ENCODE results near the gene RPL15.
"Not testable (repeated sequence)": the region's sequence is repeated elsewhere in the genome, so short reads cannot be mapped to it uniquely, and the experiment has no call there.

The RPL15 gene

DNA sequence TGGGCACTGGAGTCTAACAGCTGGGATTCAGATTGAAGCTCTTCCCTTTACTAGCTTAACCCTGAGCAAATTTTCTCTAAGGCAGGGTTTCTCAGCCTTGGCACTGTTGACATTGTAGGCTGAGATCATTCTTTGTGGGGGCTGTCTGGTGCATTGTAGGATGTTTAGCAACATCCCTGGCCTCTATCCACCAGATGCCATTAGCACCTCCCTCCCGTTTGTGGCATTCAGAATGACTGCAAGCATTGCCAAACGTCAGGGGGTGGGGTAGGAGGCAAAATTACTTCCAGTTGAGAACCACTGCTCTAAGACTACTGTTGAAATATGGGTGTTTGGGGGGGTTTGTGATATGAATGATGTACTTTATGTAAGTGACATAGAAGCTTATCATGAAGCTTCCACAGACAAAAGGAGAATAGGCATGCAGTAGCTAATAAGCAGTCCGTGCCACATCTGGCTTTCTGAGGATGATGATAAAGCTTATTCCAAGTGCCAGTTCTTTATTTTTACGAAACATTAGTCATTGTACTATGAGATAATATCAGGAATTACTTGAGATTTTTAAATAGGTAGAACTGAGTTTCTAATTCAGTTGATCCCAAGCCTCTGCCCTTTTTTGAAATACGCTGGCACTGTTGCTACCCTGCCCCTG lies 39.5 kb upstream of the RPL15 start:
- H3K4me3 ChIP-seq (ENCODE audit: low read depth, low read length) = no peak overlapping the region
- DNase-seq = peak; percentile 72
- no peaks in the 10 kb centered on the region for H3K36me3 ChIP-seq (replicated peaks)
- H3K27ac ChIP-seq = peak overlapping the region; percentile 43
- no peaks in the 10 kb centered on the region for H3K27me3 ChIP-seq (replicated peaks)
- in situ Hi-C loops (cut with HindIII; ENCODE audit: low pct_ligation_motif_present, low sequenced_read_pairs) = no loop called here
- TF ChIP-seq, protein P1, sequence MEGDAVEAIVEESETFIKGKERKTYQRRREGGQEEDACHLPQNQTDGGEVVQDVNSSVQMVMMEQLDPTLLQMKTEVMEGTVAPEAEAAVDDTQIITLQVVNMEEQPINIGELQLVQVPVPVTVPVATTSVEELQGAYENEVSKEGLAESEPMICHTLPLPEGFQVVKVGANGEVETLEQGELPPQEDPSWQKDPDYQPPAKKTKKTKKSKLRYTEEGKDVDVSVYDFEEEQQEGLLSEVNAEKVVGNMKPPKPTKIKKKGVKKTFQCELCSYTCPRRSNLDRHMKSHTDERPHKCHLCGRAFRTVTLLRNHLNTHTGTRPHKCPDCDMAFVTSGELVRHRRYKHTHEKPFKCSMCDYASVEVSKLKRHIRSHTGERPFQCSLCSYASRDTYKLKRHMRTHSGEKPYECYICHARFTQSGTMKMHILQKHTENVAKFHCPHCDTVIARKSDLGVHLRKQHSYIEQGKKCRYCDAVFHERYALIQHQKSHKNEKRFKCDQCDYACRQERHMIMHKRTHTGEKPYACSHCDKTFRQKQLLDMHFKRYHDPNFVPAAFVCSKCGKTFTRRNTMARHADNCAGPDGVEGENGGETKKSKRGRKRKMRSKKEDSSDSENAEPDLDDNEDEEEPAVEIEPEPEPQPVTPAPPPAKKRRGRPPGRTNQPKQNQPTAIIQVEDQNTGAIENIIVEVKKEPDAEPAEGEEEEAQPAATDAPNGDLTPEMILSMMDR (IDR thresholded peaks at IDR 0.05; ENCODE audit: low read depth, low read length, missing control alignments) = no peak

DNA sequence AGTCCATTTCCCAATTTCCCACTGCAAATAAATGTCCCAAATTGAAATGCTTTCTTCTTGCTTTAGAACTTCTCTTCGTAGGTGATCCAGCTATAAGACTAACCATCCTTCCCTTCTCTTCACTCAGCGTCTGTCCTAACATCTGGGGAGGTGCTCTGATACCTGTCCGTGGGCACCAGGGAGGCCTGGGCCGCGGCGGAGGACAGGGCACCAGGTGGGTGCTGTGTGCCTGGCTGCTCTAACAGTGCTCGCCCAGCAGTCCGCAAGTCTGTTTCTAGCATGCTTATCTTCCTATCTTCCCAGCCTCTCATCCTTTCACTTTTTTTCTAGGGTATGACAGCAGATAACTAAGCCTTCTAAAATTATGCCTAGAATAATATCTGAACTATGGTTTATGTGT lies 37.4 kb upstream of the RPL15 start:
- DNase-seq = no peak
- H3K4me3 ChIP-seq (ENCODE audit: low read depth, low read length) = no peak overlapping the region
- no peaks in the 10 kb centered on the region for H3K36me3 ChIP-seq (replicated peaks)
- TF ChIP-seq, protein P1 (IDR thresholded peaks at IDR 0.05; ENCODE audit: low read depth, low read length, missing control alignments) = no peak
- in situ Hi-C loops (cut with HindIII; ENCODE audit: low pct_ligation_motif_present, low sequenced_read_pairs) = no loop called here
- H3K27me3 ChIP-seq (replicated peaks) = no peaks in the 10 kb centered on the region
- H3K27ac ChIP-seq = no peak overlapping the region

DNA sequence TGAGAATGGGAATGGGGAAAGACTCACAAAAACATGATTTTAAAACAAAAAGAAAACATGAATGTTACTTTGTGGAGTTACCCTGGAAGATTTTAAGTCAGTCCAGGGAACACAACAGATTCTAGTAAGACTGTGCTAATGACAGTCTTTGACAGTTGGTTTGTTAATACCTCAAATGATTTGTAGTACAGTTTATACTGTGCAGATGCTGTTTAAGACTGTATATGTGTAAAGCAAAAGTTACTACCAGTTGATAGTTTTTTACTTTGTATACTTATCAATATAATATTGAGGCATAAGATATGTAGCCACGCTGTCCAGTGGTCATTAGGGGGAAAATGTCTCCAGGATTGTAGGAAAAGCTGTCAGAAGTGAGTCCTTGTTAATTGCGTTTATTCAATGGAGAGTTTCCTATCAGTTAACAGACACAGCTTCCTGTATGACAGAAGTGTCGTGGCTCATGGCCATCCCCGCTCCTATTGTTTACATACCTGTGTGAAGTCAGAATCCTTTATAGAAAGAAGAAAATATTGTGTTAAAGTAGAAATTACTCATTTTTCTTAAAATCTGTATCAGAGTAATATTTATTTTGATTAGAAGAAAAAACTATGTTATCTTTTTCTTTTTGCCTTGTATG lies 36.1 kb upstream of the RPL15 start:
- no peak for DNase-seq
- Histone ChIP-seq H3K27ac (no peak overlapping the region), H3K4me3 (ENCODE audit: low read depth, low read length) (no peak overlapping the region), H3K36me3 (replicated peaks) (no peaks in the 10 kb centered on the region), H3K27me3 (replicated peaks) (no peaks in the 10 kb centered on the region)
- in situ Hi-C loops (cut with HindIII; ENCODE audit: low pct_ligation_motif_present, low sequenced_read_pairs) = no loop called here
- TF ChIP-seq, protein P1 (IDR thresholded peaks at IDR 0.05; ENCODE audit: low read depth, low read length, missing control alignments) = no peak

DNA sequence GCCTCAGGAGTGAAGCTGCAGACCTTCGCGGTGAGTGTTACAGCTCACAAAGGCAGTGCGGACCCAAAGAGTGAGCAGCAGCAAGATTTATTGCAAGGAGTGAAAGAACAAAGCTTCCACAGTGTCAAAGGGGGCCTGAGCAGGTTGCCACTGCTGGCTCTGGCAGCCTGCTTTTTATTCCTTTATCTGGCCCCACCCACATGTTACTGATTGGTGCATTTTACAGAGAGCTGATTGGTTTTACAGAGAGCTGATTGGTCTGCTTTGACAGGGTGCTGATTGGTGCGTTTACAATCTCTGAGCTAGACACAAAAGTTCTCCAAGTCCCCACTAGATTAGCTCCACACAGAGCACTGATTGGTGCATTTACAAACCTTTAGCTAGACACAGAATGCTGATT lies 34.9 kb upstream of the RPL15 start:
- DNase-seq; H3K4me3 ChIP-seq (ENCODE audit: low read depth, low read length); in situ Hi-C loops (cut with HindIII; ENCODE audit: low pct_ligation_motif_present, low sequenced_read_pairs); H3K27ac ChIP-seq; H3K36me3 ChIP-seq (replicated peaks); H3K27me3 ChIP-seq (replicated peaks): not testable (repeated sequence)

DNA sequence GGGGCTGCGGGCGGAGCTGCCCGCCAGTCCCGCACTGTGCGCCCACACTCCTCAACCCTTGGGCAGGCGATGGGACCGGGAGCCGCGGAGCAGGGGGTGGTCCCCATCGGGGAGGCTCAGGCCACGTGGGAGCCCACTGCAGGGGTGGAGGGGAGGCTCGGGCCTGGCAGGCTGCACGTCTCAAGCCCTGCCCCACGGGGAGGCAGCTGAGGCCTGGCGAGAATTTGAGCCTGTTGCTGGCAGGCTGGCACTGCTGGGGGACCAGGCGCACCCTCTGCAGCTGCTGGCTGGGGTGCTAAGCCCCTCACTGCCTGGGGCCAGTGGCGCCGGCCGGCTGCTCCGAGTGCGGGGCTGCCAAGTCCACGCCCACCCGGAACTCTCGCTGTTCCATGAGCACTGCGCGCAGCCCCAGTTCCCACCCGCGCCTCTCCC lies 34.4 kb upstream of the RPL15 start:
- in situ Hi-C loops (cut with HindIII; ENCODE audit: low pct_ligation_motif_present, low sequenced_read_pairs) = no loop called here
- H3K27ac ChIP-seq = no peak overlapping the region
- H3K27me3 ChIP-seq (replicated peaks) = no peaks in the 10 kb centered on the region
- H3K4me3 ChIP-seq (ENCODE audit: low read depth, low read length) = no peak overlapping the region
- TF ChIP-seq, protein P1 (IDR thresholded peaks at IDR 0.05; ENCODE audit: low read depth, low read length, missing control alignments) = no peak
- no peaks in the 10 kb centered on the region for H3K36me3 ChIP-seq (replicated peaks)
- DNase-seq = no peak

DNA sequence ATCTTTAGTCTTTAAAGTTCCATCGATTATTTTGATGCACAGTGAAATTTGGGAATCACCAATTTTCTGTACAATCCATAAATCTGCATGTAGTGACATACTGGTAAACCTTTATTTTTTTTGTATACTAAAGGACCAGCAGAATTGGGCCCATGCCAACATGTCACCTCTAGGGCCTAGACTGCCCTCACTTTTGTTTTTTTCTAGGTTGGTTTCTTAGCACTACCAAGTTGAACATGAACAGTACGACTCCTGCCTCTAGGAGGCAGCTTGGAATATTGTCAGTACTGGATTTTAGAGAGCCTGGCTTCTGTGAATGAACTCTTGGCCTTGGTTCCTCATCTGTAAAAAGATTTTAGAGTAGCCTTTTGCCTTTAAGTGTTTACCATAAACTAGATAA lies 32.5 kb upstream of the RPL15 start:
- Histone ChIP-seq H3K27me3 (replicated peaks) (no peaks in the 10 kb centered on the region), H3K36me3 (replicated peaks) (no peaks in the 10 kb centered on the region), H3K27ac (no peak overlapping the region), H3K4me3 (ENCODE audit: low read depth, low read length) (no peak overlapping the region)
- DNase-seq = no peak
- TF ChIP-seq, protein P1 (IDR thresholded peaks at IDR 0.05; ENCODE audit: low read depth, low read length, missing control alignments) = peak; percentile 44
- in situ Hi-C loops (cut with HindIII; ENCODE audit: low pct_ligation_motif_present, low sequenced_read_pairs) = no loop called here
